HT1080 (cell line): ENCODE data around the gene BMP4. TPM values are rescaled to one million over a fixed set of nuclear protein-coding genes. Genes with fewer than 3 reads are reported as not detected.

Experiments
- DNase-seq: peaks from one replicate; pipeline ENCODE4 v3.0.0-alpha.2; 2015; ENCODE audit warnings: low read depth
- total RNA-seq: library from RNA; depleted of rRNA; stranded (reverse); fragments of >200 nt; shearing (Covaris generic); gene quantifications from 2 replicates; pipeline ENCODE4 v1.2.3, GENCODE V29; 2014

BMP4 gene
- total RNA-seq, 1 experiment from 2014 or later = 3.9 TPM

DNA sequence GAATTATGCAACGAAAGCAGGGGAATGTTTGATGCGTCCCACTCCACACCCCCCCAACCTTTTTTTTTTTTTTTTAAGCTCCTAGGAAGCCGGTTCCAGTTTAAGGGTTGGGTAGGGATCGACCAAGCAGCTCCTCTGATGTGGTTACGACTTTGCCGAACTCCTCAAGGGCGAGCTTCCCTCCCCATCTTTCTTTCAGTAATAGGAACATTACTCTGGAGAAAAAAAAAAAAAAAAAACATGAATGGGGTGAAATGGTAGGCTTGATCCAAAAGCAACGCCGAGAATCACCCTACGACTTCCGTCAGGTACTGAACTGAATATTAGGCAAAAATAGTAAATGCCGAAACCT lies 9.6 kb downstream of the BMP4 start:
- no peak for DNase-seq

DNA sequence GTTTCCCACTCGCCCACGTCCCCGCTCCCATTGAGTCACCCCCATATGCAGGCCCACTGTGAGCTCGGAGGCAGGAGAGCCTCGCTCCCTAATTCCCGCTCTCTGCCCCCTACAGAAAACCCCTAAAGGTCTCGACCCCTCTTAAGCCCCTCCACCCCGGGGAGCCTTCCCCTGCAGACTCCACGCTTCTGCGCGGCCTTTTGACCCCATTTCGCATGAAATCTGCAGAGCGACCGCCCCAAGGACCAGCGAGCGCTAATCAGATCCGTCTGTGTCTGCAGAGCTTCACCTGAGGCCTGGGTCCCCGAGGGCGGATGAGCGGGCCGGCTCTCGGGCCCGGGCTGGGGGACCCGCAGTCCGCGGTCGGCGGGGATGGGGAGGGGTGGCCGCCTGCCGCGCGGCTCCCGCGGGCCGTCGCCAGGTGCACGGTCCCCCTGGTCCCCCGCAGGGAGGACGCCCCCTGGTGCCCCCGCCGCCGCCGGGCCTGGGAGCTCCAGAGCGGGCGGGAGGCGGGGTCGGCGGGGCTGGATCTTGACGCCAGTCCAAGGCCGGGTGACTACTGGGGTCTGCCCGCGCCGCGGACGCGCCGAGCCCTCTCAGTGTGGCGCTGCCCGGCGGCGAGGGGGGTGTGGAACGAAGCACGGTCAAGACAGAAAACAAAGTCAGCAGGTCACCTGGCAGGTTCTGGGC lies 10.1 kb downstream of the BMP4 start:
- DNase-seq = no peak

DNA sequence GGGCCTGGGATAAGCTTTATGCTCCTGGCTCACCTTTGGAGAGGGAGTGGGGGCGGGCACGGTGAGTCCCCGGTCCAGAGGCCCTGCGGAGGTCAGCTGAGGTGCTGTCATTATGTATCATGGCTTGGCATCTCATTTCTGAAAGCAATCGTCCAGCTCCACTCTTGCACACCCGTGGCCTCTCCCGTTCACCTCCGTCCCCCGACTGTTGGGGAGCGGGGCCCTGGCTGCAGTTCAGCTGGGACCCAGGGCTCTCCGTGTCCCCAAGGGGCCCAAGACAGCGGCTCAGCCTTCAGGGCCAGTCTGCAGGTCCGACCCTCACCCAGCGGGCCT lies 10.6 kb downstream of the BMP4 start:
- no peak for DNase-seq

DNA sequence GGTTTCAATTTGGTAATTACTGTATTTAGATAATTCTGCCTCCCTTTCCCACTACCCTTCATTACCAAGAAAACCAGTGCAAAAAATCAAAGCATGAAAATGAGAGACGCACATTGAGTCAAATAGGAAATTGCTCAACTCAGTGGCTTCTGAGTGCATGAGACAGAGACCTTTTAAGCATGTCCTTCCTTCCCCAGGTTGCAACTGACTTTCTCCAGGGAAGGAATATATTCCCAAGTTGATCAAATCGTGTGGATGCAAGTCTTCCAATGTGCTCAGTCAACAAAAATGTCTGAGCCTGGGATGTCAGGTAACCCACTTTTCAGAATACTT lies 12.9 kb downstream of the BMP4 start:
- peak; percentile 38 for DNase-seq

DNA sequence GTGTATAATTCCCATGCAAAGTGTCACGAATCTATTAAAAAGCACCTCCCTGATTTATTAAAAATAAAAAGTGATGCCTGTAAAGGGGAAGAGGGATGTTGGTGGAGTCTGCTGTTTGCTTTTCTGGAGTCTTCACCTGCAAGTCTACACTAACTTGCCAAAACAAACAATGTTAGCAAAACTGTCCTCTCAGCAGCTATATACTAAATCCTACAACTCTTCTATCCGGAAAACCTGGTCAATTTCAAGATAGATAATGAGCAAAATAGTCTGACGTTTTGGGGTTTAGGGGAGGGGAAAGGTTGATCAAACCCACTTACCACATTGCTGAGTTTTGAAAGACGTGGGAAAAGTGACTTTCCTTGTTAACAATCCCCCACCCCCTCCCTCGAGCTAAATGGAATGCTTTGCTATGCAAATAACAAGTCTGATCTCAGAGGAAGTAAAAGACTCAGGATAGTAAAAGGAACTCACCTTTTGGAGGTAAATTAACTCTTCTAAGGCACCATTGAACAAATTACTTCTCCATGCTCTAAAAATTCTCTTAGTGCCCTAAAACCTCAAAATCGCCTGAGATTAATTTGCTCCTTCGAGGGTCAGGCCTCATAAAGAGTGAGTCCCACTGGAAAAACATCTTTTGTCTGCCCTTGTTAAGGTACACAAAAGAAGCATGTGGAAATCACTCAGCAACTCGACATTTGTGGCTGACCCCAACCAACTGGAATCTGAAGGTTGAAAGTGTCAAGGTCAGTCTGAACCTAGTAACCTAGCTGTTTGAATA lies 13.5 kb downstream of the BMP4 start:
- DNase-seq = no peak

DNA sequence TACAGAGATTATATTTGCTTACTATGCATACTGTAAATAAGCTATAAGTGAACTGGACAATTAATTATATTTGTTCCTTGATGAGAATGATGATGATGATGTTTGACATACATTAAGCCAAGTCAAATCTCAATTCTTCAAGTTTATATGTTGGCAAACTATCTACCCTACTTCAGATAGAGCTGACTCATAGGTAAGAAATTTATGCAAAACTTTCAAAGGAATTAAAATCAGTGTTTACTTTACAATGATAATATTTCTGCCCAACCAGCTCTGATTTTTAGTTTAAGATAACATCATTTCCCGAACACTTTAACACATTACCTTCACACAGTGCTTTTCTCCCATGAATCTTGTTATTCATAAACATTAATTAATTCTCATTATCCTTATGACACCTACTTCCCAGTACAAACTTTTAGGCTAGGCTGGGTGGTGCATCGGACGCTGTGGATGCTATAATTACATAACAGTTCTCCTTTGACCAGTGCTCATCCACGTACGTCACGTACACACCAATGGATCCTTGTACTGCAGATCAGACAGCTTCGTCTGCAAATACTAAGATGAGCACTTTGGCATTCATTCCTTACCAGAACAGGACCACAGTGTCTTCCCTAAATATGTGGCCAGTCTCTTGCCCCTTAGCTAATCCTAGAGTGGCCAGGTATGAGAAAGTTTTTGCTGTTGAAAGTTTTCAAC lies 18.3 kb downstream of the BMP4 start:
- DNase-seq = no peak

DNA sequence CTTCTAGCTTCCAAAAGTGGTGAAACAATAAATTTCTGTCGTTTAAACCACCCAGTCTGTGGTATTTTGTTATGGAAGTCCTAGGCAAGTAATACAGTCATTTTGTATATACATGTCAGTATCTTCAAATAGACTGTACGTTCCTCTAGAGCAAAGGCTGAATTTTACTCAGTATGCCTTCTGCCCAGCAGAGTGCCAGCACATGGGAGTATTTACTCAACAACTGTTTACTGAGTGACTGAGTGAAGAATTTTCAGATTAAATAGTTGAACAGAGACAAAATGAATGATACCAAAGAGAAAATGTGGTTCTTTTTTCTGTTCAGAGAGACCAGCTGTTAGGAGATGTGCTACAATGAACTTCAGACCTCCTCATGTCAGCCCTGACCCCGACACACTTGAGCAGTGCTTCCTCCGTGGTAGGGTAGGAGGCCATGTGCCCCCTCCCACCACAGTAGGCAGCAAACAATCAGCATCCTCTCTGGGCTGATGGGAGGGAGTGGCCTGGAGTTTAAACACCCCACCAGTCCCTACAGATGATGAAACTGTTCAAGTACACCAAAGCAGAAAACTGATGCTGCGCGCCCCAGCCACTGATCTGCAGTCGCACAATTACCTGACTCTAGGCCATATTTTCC lies 21.7 kb downstream of the BMP4 start:
- no peak for DNase-seq

DNA sequence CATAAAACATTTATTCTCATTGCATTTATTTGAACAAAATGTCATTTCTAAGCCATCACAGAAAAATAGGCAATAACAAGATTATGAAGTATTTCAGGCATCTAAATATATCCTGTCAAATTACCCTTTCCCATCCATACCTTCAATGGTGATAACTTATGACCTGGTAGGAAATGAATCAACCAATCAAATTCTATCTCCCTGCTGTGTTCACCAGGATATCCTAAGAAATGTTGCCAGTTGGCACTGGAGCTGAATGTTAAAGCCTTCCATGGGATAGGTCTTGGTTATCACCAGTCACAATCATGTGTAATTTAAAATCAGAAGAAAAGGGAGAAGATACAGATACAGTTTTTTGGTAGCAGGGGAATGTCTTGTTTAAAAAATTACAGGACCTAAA lies 23.7 kb downstream of the BMP4 start:
- no peak for DNase-seq

DNA sequence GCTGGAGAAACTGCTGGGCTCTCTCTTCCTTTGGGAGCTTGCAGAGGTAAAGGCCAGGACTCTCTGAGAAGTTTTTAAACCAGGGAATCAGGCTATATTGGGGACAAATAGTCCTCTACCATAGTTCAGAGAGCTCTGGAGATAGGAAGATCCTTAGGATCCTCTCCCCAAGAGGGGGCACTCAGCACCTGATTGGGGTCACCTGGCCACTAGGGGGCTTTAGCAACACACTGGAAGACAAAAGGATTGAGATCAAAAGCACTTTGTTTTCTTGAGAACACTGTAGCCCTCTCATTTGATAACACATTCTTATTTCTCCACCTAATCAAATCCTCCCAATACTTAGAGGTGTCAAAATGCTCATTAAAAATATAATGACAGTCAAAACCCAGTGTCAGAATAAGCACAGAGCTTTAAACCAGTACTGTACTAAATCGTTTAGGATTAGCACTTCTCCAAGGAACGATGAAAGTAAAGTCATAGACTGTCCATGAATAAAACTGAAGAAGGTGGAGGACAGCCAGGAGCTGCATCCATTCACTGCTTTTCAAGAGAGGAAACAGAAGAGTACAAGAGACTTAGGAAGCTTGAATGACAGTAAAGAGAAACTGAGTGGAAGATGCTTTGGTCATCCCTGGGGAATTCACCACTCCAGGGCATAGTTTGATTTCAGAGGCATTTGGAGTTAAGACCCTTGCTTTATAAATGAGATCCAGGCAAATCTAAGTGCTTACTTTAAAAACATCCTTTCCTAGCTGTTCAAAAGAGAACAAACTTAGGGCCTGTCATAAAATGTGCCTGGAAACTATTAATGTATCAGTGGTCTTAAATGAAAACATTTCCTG lies 26.5 kb downstream of the BMP4 start:
- DNase-seq = no peak

DNA sequence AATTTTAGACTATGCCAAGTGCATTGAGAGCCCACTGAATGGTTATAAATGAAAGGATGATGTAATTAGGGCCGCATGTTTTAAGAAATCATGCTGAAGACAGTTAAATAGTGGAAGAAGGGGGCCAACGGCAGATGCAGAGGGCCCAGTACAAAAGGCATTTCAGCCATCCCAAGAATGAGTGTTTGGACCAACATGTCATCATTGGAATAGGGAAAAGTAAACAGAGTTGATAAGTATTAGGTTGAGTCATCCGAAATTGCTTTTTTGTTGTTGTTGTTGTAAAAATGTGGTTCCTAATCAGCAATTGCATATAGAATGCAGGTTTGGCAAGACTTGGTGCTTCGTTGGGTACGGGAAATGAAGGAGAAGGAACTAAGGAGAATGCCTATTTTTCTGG lies 29.5 kb downstream of the BMP4 start:
- no peak for DNase-seq

DNA sequence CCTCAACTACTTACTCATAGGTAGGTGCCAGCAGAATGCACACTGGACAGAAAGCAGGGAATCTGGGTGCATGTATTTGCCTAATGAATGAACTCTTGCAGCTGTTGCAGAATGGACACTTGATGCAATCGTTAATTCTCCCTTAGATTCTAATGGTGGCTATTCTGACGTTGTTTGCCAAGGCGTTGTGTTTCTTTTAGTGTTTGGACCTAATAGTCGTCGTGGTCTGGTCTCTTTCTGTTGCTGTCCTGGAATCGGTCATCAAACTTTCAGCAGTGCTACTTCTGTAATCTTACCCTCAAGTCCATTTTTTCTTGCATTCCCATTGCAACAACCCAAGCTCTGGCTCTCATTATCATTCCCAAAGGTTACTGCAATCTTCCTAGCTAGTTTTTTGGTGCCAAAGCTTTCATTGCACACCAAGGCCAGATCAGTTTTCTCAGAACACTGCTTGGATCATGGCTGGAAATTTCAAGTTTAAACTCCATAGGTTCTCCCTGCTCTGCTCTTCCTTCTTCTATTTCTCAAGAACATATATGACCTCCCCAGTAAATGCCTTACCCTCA lies 31.3 kb downstream of the BMP4 start:
- DNase-seq = no peak

DNA sequence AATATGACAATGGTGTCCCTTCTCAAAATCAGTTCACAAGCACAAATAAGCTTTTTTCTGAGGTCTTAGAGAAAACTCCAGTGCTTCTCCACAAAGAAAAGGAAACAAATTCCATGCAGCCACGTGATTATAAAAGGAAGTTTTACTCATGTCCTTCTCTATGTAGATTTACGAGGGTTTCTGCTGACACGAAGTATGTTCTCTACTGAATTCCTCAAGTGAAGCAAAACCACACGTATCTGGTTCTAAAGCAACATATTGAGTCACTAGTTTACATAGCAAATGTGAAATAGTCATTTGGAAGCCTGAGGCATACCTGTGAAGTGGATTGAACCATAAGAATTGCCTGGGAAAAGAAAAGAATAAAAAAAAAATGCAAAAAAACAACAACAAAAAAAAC lies 31.9 kb downstream of the BMP4 start:
- DNase-seq = peak; percentile 88

DNA sequence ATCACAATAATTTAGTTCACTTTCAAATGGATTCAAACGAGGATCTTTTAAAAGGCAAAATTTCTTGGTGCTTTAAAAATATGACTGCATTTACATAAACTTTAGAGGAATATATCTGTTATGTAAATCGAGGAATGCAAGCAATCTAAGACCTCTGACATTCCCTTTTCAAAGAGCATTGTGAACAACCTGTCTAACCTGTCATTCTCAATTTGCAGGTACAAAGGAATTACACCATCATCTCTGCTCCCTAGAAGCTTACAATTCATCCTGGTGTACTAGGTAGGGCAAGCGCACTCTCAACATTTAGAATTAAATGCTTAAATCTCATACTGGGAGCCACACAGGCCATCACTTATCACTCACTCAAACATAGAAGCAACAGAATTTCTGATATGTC lies 35.6 kb downstream of the BMP4 start:
- DNase-seq = no peak

DNA sequence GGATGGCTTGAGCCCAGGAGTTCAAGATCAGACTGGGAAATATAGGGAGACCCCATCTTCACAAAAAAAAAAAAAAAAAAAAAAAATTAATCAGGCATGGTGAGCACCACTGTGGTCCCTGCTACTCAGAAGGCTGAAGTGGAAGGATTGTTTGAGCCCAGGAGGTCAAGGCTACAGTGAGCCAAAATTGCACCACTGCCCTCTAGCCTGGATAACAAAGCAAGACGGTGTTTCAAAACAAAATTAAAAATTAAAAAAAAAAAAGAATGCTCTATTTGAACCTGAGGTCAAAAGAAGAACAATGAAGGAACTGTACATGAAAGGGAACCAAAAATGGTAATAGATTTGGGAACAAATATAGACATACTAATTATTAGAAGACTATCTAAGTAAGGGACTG lies 40.4 kb downstream of the BMP4 start:
- no peak for DNase-seq

DNA sequence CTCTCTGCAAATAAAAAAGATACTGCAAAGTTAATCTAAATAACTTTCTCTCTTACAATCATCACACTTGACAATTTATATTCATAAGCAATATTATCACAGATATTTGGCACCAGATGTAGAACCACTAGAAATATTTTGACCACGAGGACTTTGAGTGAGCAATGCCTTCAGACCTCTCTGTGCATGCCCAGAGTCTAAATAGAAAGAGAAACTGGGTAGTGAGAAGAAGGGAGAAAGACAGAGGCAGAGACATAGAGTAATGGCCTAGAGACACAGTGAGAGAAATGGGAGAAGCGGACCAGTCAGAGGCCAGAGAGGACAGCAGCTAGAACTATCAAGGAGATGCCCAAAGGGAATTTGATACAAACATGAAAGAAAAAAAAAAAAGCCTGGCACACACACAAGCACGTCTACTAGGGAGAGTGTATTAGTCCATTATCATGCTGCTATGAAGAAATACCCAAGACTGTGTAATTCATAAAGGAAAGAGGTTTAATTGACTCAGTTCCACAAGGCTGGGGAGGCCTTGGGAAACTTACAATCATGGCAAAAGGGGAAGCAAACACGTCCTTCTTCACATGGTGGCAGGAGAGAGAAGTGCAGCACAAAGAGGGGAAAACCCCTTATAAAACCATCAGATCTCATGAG lies 41.1 kb downstream of the BMP4 start:
- DNase-seq = no peak

DNA sequence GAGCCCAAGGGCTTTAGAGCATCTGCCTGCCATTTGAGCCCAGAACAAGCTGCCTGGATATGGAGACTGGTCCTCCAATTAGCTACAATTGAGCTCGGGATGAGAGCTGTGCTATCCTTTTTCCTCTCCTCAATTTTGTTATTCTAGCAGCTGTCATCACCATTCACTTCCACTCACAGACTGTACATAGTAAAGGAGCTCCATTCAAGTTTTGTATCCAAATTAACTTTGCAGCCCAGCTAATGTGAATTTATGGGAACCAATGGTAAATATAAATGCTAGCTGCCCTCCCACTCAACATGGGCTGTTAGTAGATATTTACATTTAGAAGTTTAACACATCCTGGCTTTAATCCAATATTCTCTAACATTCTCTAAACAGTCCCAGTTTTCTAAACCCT lies 44.6 kb downstream of the BMP4 start:
- no peak for DNase-seq

DNA sequence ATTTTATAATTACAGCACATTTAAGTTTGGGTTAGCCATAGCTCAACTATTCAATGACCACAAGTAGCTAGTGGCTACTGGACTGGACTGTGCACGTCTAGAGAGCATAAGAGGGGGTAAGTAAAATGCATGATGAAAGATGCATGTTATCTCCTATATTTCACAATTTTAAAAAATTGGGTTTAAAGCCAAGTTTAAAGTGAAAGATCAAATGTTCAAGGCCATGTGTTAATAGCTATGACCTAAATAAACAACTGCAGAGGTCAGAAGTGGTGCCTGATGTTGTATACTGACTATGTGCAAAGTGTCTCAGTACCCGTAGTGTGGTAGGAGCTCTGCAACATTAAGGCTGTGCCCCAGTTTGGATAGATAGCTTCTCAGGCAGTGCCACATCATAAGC lies 48.2 kb downstream of the BMP4 start:
- DNase-seq = no peak

DNA sequence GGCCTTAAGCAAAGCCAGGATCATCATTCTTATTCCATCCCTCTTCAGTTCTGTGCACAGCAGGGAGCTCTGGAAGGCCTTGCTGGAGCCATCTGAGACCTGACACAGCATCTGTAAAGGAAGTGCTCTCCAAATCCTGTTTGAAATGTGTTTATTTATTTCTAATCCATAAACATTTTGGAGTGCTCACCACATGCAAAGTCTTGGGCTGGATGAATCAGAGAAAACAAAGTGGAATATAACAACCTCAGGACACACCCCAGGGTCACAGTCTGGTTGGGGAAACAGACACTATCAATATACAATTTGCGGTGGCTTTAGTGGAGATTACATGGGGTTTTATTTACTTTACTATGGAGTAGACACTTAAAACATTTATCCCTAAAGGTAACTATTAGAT lies 54.3 kb downstream of the BMP4 start:
- no peak for DNase-seq

DNA sequence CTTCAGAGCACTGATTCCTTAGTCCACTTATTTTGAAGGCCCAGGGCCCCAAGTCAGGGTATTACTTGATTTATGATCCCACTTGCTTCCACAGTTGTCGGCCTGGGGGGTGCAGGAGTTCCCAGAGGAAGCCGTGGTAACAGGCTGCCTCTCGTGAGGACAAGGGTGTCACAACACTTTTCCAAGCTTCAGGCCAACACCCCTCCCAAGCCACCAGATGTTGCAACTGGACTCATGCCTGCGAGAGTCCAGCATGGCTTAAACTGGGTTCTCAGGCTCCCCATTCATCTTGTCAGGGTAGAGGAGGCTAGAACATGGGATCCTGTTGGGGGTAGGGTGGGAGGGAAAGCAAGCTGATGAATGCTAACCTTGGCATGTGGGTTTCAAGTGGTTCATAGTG lies 56.1 kb downstream of the BMP4 start:
- DNase-seq = no peak
